GM12878 (cell line): Measurements from ENCODE around the gene NIN. TPM values are rescaled to one million over a fixed set of nuclear protein-coding genes. Genes with fewer than 3 reads are reported as not detected.

ENCODE experiments used
- BHLHE40 ChIP-seq, 2 experiments: fragments of 450-650 bp in 1 of 2; IDR thresholded peaks; 2 replicates each; pipeline ENCODE4 v1.6.1; 2011 to 2017; ENCODE audit warnings: low read depth in 2 of 2, borderline replicate concordance in 1 of 2, improper control_type of control experiment in 1 of 2, low read length in 1 of 2, mild to moderate bottlenecking in 1 of 2
- CHD1 ChIP-seq: IDR thresholded peaks from 2 replicates; pipeline ENCODE4 v1.6.1; 2012; ENCODE audit warnings: low read depth, low read length, improper control_type of control experiment
- CHD4 ChIP-seq: fragments of 200-600 bp; sonication (generic); IDR thresholded peaks from 2 replicates; pipeline ENCODE4 v1.6.1; 2016; ENCODE audit warnings: mild to moderate bottlenecking
- CREB1 ChIP-seq: IDR thresholded peaks from 2 replicates; pipeline ENCODE4 v1.6.1; 2012; ENCODE audit warnings: low read depth, mild to moderate bottlenecking, inconsistent platforms
- DPF2 ChIP-seq: fragments of 450-650 bp; IDR thresholded peaks from 2 replicates; pipeline ENCODE4 v1.6.1; 2017; ENCODE audit warnings: mild to moderate bottlenecking
- EED ChIP-seq: sonication (generic); IDR thresholded peaks from 2 replicates; pipeline ENCODE4 v1.6.1; 2016; ENCODE audit warnings: antibody characterized with exemption, low read depth
- EP300 ChIP-seq, 2 experiments: fragments of 150-350 bp in 1 of 2; IDR thresholded peaks; 2 replicates each; pipeline ENCODE4 v1.6.1; 2011 to 2012; ENCODE audit warnings: low read depth in 2 of 2, low read length in 2 of 2, borderline replicate concordance in 1 of 2, improper control_type of control experiment in 1 of 2, inconsistent platforms in 1 of 2; ENCODE audit not compliant: control insufficient read depth in 1 of 2
- ETV6 ChIP-seq, 2 experiments: fragments of 450-650 bp in 1 of 2; IDR thresholded peaks in 1 of 2; conservative IDR thresholded peaks in 1 of 2; 2 replicates each; pipeline ENCODE4 v1.6.1; 2014; ENCODE audit warnings: antibody characterized with exemption in 1 of 2, borderline replicate concordance in 1 of 2, low read depth in 1 of 2, mild to moderate bottlenecking in 1 of 2, moderate library complexity in 1 of 2
- GATAD2B ChIP-seq: fragments of 450-650 bp; conservative IDR thresholded peaks from 2 replicates; pipeline ENCODE4 v1.6.1; 2017; ENCODE audit warnings: low read depth, mild to moderate bottlenecking, moderate library complexity
- JUNB ChIP-seq: IDR thresholded peaks from 2 replicates; pipeline ENCODE4 v1.6.1; 2016; ENCODE audit warnings: antibody characterized with exemption, mild to moderate bottlenecking
- MEF2B ChIP-seq: fragments of 450-650 bp; IDR thresholded peaks from 2 replicates; pipeline ENCODE4 v1.6.1; 2018; ENCODE audit warnings: mild to moderate bottlenecking, moderate library complexity; ENCODE audit not compliant: partially characterized antibody, poor library complexity, severe bottlenecking
- NBN ChIP-seq: fragments of 450-650 bp; IDR thresholded peaks from 2 replicates; pipeline ENCODE4 v1.6.1; 2016
- NFYB ChIP-seq: IDR thresholded peaks from 2 replicates; pipeline ENCODE4 v1.6.1; 2011; ENCODE audit warnings: low read depth, mild to moderate bottlenecking, low read length, improper control_type of control experiment, moderate library complexity; ENCODE audit not compliant: insufficient read depth
- PAX8 ChIP-seq: fragments of 450-650 bp; IDR thresholded peaks from 2 replicates; pipeline ENCODE4 v1.6.1; 2017; ENCODE audit warnings: mild to moderate bottlenecking, moderate library complexity
- PML ChIP-seq: IDR thresholded peaks from 2 replicates; pipeline ENCODE4 v1.6.1; 2012; ENCODE audit warnings: low read length, inconsistent platforms
- POLR2A ChIP-seq: IDR thresholded peaks from 2 replicates; pipeline ENCODE4 v1.6.1; 2011; ENCODE audit warnings: low read depth, mild to moderate bottlenecking, low read length
- SUPT20H ChIP-seq: IDR thresholded peaks from 2 replicates; pipeline ENCODE4 v1.6.1; 2011; ENCODE audit warnings: low read depth, mild to moderate bottlenecking, low read length, moderate library complexity, borderline replicate concordance; ENCODE audit not compliant: control insufficient read depth
- TBL1XR1 ChIP-seq: IDR thresholded peaks from 2 replicates; pipeline ENCODE4 v1.6.1; 2012; ENCODE audit warnings: low read depth, low read length, improper control_type of control experiment
- TCF3 ChIP-seq: IDR thresholded peaks from 2 replicates; pipeline ENCODE4 v1.6.1; 2012; ENCODE audit warnings: low read depth, mild to moderate bottlenecking, low read length, borderline replicate concordance; ENCODE audit not compliant: insufficient read depth
- ZNF217 ChIP-seq: fragments of 450-650 bp; IDR thresholded peaks from 2 replicates; pipeline ENCODE4 v1.6.1; 2017; ENCODE audit warnings: antibody characterized with exemption, mild to moderate bottlenecking
- ZNF24 ChIP-seq: fragments of 450-650 bp; IDR thresholded peaks from 2 replicates; pipeline ENCODE4 v1.6.1; 2017; ENCODE audit warnings: antibody characterized with exemption, mild to moderate bottlenecking
- ZZZ3 ChIP-seq: IDR thresholded peaks from 2 replicates; pipeline ENCODE4 v1.6.1; 2011; ENCODE audit warnings: low read depth; ENCODE audit not compliant: control insufficient read depth, insufficient read length
- polyA plus RNA-seq, 11 experiments: library from polyadenylated mRNA; depleted of rRNA in 4 of 11; unstranded in 6 of 11; stranded (reverse) in 5 of 11; fragments of >200 nt; fragmentation: Nextera tagmentation in 4 of 11; fragmentation: Illumina TruSeq in 1 of 11; extraction: Ambion mirVana in 4 of 11; extraction: Trizol in 1 of 11; gene quantifications; 1 replicate in 1 of 11; 2 replicates in 10 of 11; pipeline versions ENCODE4 v1.2.1 to v1.2.3, GENCODE V29; 2011 to 2016; ENCODE audit warnings: inconsistent platforms in 2 of 11, missing spikeins in 2 of 11, low read depth in 1 of 11
- total RNA-seq, 4 experiments: library from RNA; depleted of rRNA in 3 of 4; stranded (reverse); fragments of >200 nt in 3 of 4; fragmentation: Illumina TruSeq in 1 of 4; extraction: Trizol in 1 of 4; gene quantifications; 2 replicates each; pipeline versions ENCODE4 v1.2.1 to v1.2.3, GENCODE V29; 2013 to 2021
- TF ChIP-seq, protein P1 (sequence below): fragments of 450-650 bp; formaldehyde crosslinking; IDR thresholded peaks from 2 replicates; pipeline ENCODE4 v1.5.0; 2022; ENCODE audit warnings: mild to moderate bottlenecking, missing genetic modification characterization
- TF ChIP-seq, protein P2 (sequence below): fragments of 450-650 bp; IDR thresholded peaks from 2 replicates; pipeline ENCODE4 v1.6.1; 2017; ENCODE audit warnings: antibody characterized with exemption, mild to moderate bottlenecking, moderate library complexity

Gene NIN
- total and polyA plus RNA-seq, 10 of the 15 experiments (the other 5 are each of a cell fraction or from before 2014, with no cell fraction given), result 16.2 to 135 (median 70.3) TPM

DNA sequence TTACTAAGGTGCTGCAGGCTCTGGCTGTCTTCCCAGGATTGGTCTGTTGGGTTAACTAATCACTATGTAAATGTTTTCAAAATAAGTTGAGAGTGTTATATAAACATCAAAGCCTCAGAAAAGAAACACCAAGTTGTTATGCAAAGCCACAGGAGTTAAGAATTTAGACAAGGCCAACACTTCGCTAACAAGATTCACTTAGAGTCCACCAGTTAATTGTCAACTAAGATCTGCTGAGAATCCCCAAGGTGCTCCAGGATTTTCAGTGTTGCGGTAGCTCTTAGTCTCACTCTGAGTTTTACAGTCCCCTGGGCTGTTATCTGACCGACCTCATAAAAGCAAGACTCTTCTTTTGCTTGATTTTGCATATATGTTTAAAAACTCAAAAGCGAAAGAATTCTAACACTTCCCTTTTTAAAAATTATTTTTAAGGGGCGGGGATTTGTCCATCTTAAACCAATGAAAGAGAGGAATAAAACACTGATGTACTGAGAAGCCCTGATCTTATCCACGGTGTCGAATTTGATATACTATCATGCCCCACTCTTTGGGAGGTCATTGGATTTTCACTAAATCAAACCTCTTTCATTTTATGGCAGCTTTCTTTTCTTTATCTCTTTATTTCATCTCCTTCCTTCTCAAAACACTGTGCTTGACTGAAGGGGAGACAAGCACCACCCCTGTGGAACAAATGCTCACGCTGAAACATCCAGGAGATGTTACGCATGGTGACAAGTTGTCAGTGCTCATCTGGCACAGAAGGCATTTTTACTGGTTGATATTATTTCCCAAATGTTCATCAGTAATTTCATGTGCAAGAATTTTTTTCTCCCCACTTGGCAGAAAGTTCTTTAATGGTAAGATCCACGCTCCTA, 7.0 kb downstream of the NIN start (continued):
- peak; percentile 46 to 72; a peak in 2 of 4 replicates for TF ChIP-seq EP300 (IDR thresholded peaks at IDR 0.05; ENCODE audit: borderline replicate concordance in 1 of 2, control insufficient read depth in 1 of 2, low read depth in 2 of 2, low read length in 2 of 2)
- peak; percentile 58; the same call in 1 of the 2 replicates for TF ChIP-seq PML
- TF ChIP-seq SUPT20H, result no peak
- TF ChIP-seq DPF2, result 0 out of 2 replicates have a peak, but pooled peaks have one; percentile 47
- TF ChIP-seq CREB1, result 0 out of 2 replicates have a peak, but pooled peaks have one; percentile 7
- TF ChIP-seq CHD4, result no peak
- peak; percentile 85 for TF ChIP-seq MEF2B
- no peak for TF ChIP-seq PAX8
- TF ChIP-seq POLR2A, result peak; percentile 39; the same call in 1 of the 2 replicates
- TF ChIP-seq, protein P1, sequence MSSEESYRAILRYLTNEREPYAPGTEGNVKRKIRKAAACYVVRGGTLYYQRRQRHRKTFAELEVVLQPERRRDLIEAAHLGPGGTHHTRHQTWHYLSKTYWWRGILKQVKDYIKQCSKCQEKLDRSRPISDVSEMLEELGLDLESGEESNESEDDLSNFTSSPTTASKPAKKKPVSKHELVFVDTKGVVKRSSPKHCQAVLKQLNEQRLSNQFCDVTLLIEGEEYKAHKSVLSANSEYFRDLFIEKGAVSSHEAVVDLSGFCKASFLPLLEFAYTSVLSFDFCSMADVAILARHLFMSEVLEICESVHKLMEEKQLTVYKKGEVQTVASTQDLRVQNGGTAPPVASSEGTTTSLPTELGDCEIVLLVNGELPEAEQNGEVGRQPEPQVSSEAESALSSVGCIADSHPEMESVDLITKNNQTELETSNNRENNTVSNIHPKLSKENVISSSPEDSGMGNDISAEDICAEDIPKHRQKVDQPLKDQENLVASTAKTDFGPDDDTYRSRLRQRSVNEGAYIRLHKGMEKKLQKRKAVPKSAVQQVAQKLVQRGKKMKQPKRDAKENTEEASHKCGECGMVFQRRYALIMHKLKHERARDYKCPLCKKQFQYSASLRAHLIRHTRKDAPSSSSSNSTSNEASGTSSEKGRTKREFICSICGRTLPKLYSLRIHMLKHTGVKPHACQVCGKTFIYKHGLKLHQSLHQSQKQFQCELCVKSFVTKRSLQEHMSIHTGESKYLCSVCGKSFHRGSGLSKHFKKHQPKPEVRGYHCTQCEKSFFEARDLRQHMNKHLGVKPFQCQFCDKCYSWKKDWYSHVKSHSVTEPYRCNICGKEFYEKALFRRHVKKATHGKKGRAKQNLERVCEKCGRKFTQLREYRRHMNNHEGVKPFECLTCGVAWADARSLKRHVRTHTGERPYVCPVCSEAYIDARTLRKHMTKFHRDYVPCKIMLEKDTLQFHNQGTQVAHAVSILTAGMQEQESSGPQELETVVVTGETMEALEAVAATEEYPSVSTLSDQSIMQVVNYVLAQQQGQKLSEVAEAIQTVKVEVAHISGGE (CRISPR knock-in tag), result no peak
- TF ChIP-seq ZNF24, result no peak
- peak; percentile 66; the same call in 1 of the 2 replicates for TF ChIP-seq EED
- TF ChIP-seq BHLHE40 (IDR thresholded peaks at IDR 0.05; ENCODE audit: borderline replicate concordance in 1 of 2, low read depth in 2 of 2, low read length in 1 of 2), result peak; percentile 59 to 60; a peak in 1 of 4 replicates
- peak; percentile 58 for TF ChIP-seq JUNB
- peak; percentile 35; the same call in 1 of the 2 replicates for TF ChIP-seq ZNF217
- TF ChIP-seq, protein P2, sequence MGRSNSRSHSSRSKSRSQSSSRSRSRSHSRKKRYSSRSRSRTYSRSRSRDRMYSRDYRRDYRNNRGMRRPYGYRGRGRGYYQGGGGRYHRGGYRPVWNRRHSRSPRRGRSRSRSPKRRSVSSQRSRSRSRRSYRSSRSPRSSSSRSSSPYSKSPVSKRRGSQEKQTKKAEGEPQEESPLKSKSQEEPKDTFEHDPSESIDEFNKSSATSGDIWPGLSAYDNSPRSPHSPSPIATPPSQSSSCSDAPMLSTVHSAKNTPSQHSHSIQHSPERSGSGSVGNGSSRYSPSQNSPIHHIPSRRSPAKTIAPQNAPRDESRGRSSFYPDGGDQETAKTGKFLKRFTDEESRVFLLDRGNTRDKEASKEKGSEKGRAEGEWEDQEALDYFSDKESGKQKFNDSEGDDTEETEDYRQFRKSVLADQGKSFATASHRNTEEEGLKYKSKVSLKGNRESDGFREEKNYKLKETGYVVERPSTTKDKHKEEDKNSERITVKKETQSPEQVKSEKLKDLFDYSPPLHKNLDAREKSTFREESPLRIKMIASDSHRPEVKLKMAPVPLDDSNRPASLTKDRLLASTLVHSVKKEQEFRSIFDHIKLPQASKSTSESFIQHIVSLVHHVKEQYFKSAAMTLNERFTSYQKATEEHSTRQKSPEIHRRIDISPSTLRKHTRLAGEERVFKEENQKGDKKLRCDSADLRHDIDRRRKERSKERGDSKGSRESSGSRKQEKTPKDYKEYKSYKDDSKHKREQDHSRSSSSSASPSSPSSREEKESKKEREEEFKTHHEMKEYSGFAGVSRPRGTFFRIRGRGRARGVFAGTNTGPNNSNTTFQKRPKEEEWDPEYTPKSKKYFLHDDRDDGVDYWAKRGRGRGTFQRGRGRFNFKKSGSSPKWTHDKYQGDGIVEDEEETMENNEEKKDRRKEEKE, result no peak
- 0 out of 2 replicates have a peak, but pooled peaks have one; percentile 8 for TF ChIP-seq GATAD2B
- TF ChIP-seq NFYB, result 0 out of 2 replicates have a peak, but pooled peaks have one; percentile 17
- TF ChIP-seq ETV6 (conservative IDR thresholded peaks at IDR 0.05 in 1 of 2, IDR thresholded peaks at IDR 0.05 in 1 of 2; ENCODE audit: borderline replicate concordance in 1 of 2, low read depth in 1 of 2), result 0 out of 4 replicates have a peak, but pooled peaks of 1 of the 2 experiments have one; percentile 18
- TF ChIP-seq CHD1, result 0 out of 2 replicates have a peak, but pooled peaks have one; percentile 50
- no peak for TF ChIP-seq ZZZ3
- TF ChIP-seq TCF3, result no peak
- peak; percentile 55; the same call in 1 of the 2 replicates for TF ChIP-seq TBL1XR1
- TF ChIP-seq NBN, result 0 out of 2 replicates have a peak, but pooled peaks have one; percentile 23
